Endodermal cell (in vitro differentiated cells): Measurements from ENCODE around the gene PANX2. TPM values are rescaled to one million over a fixed set of nuclear protein-coding genes. Genes with fewer than 3 reads are reported as not detected.

ENCODE experiments used
- DNase-seq: peaks from one replicate; pipeline ENCODE4 v3.0.0-alpha.2; 2017
- H3K27ac ChIP-seq: 2 replicates; pipeline ENCODE4 v1.5.1; 2013; ENCODE audit warnings: mild to moderate bottlenecking, low read depth, low read length, moderate library complexity
- H3K27me3 ChIP-seq: 2 replicates; pipeline ENCODE4 v1.6.1; 2013; ENCODE audit warnings: mild to moderate bottlenecking, low read length, moderate library complexity; ENCODE audit not compliant: insufficient read depth, control insufficient read depth, poor library complexity, severe bottlenecking
- H3K36me3 ChIP-seq: 2 replicates; pipeline ENCODE4 v1.7.0; 2013; ENCODE audit warnings: mild to moderate bottlenecking, low read length, moderate library complexity; ENCODE audit not compliant: control insufficient read depth, insufficient read depth
- H3K4me1 ChIP-seq: one replicate; pipeline ENCODE4 v1.7.0; 2013; ENCODE audit warnings: low read length; ENCODE audit not compliant: control insufficient read depth, insufficient read depth
- H3K4me3 ChIP-seq: 2 replicates; pipeline ENCODE4 v1.5.1; 2013; ENCODE audit warnings: mild to moderate bottlenecking, low read length, moderate library complexity
- H3K9ac ChIP-seq: 2 replicates; pipeline ENCODE4 v1.6.1; 2013; ENCODE audit warnings: mild to moderate bottlenecking, low read length, moderate library complexity; ENCODE audit not compliant: poor library complexity, severe bottlenecking; ENCODE audit errors: extremely low read depth
- H3K9me3 ChIP-seq: 2 replicates; pipeline ENCODE4 v1.6.1; 2013; ENCODE audit warnings: mild to moderate bottlenecking, low read length, moderate library complexity; ENCODE audit not compliant: control insufficient read depth
- H3K27ac Mint-ChIP-seq: 2 replicates; pipeline ENCODE4 v1.8.0; 2020; ENCODE audit warnings: mixed read lengths
- H3K27me3 Mint-ChIP-seq: 2 replicates; pipeline ENCODE4 v1.8.0; 2021; ENCODE audit warnings: mild to moderate bottlenecking, mixed read lengths; ENCODE audit not compliant: insufficient read depth
- H3K36me3 Mint-ChIP-seq: 2 replicates; pipeline ENCODE4 v1.8.0; 2020; ENCODE audit warnings: low read depth, mixed read lengths
- H3K4me1 Mint-ChIP-seq: 2 replicates; pipeline ENCODE4 v1.8.0; 2020; ENCODE audit warnings: mixed read lengths
- H3K4me3 Mint-ChIP-seq: 2 replicates; pipeline ENCODE4 v1.8.0; 2020; ENCODE audit warnings: mild to moderate bottlenecking, moderate library complexity, mixed read lengths
- H3K9me3 Mint-ChIP-seq: 2 replicates; pipeline ENCODE4 v1.8.0; 2020; ENCODE audit warnings: mild to moderate bottlenecking, mixed read lengths
- CTCF ChIP-seq: fragments of 200-600 bp; sonication (generic); conservative IDR thresholded peaks from 2 replicates; pipeline ENCODE4 v1.5.0; 2021; ENCODE audit warnings: antibody characterized with exemption, mild to moderate bottlenecking
- WGBS, 2 experiments: methylation state at CpG; one replicate each; pipeline versions ENCODE4 v1.1.5 to v1.1.7; 2013; ENCODE audit warnings: missing lambda C conversion rate in 2 of 2, mixed read lengths in 1 of 2; ENCODE audit not compliant: insufficient coverage in 1 of 2, insufficient read length in 1 of 2; 5-methylcytosine and 5-hydroxymethylcytosine counted together
- total RNA-seq, 2 donors: library from RNA; stranded (reverse); fragmentation: NEBNext Ultra II Directional in 1 of 2; extraction: Animal tissue kit (Norgen Biotek cat#: 25700) in 1 of 2; gene quantifications; 2 replicates in 1 of 2; 3 replicates in 1 of 2; pipeline ENCODE4 v1.2.1, GENCODE V29; 2021

PANX2 gene
- total RNA-seq, 2 donors from 2014 or later: 8.8 to 11.2 TPM

GRCh38 chr22:50141462-50141861 lies 29.1 kb upstream of the PANX2 start:
- 81 to 94% methylated on average over 5 to 6 of the region's 6 CpGs for WGBS, 2 experiments
- DNase-seq: no peak
- Mint-ChIP-seq H3K9me3 (peaks cover 2% of the 10 kb centered on the region), H3K27me3 (peaks cover 1% of the 10 kb centered on the region), H3K4me1 (peaks cover 6% of the 10 kb centered on the region), H3K4me3 (no peak overlapping the region), H3K36me3 (no peaks in the 10 kb centered on the region), H3K27ac (no peak overlapping the region)
- H3K9me3 ChIP-seq: no peaks in the 10 kb centered on the region
- no peak overlapping the region for H3K9ac ChIP-seq
- no peak overlapping the region for H3K4me3 ChIP-seq
- no peaks in the 10 kb centered on the region for H3K27me3 ChIP-seq
- no peaks in the 10 kb centered on the region for H3K36me3 ChIP-seq
- TF ChIP-seq CTCF: no peak
- H3K27ac ChIP-seq: no peak overlapping the region
- H3K4me1 ChIP-seq: peaks cover 7% of the 10 kb centered on the region

- Histone ChIP-seq H3K27ac (no peak overlapping the region), H3K27me3 (no peaks in the 10 kb centered on the region), H3K9me3 (no peaks in the 10 kb centered on the region), H3K36me3 (no peaks in the 10 kb centered on the region), H3K9ac (no peak overlapping the region), H3K4me1 (peaks cover 7% of the 10 kb centered on the region), H3K4me3 (no peak overlapping the region)
- peak; percentile 72 for DNase-seq
- Mint-ChIP-seq H3K36me3 (no peaks in the 10 kb centered on the region), H3K4me3 (no peak overlapping the region), H3K9me3 (peaks cover 2% of the 10 kb centered on the region), H3K4me1 (peaks cover 6% of the 10 kb centered on the region), H3K27me3 (peaks cover 1% of the 10 kb centered on the region), H3K27ac (no peak overlapping the region)
- TF ChIP-seq CTCF: peak; percentile 70
- WGBS, 2 experiments: 46 to 75% methylated on average over 4 to 11 of the region's 11 CpGs
Observed at GRCh38 chr22:50141891-50142363, 28.6 kb upstream of the PANX2 start.

GRCh38 chr22:50143096-50143495 lies 27.4 kb upstream of the PANX2 start:
- Histone ChIP-seq H3K9ac (no peak overlapping the region), H3K4me3 (no peak overlapping the region), H3K27me3 (no peaks in the 10 kb centered on the region), H3K27ac (no peak overlapping the region), H3K9me3 (no peaks in the 10 kb centered on the region), H3K4me1 (peaks cover 7% of the 10 kb centered on the region), H3K36me3 (no peaks in the 10 kb centered on the region)
- no peak for TF ChIP-seq CTCF
- WGBS, 2 experiments: 94 to 100% methylated on average over 2 to 7 of the region's 7 CpGs
- H3K27me3 Mint-ChIP-seq: peaks cover 1% of the 10 kb centered on the region
- peaks cover 2% of the 10 kb centered on the region for H3K9me3 Mint-ChIP-seq
- no peaks in the 10 kb centered on the region for H3K36me3 Mint-ChIP-seq
- no peak overlapping the region for H3K27ac Mint-ChIP-seq
- H3K4me3 Mint-ChIP-seq: no peak overlapping the region
- no peak for DNase-seq
- peaks cover 6% of the 10 kb centered on the region for H3K4me1 Mint-ChIP-seq
